HL-60 (cell line): ENCODE data around the gene RAB1B.

ENCODE experiments used
- CTCF ChIP-seq: IDR thresholded peaks from one replicate; pipeline ENCODE4 v1.5.1; 2011; ENCODE audit warnings: low read length, control low read depth, inconsistent platforms; ENCODE audit not compliant: insufficient read depth
- GABPA ChIP-seq: IDR thresholded peaks from 2 replicates; pipeline ENCODE4 v1.6.1; 2012; ENCODE audit warnings: low read depth
- POLR2AphosphoS5 ChIP-seq: IDR thresholded peaks from 2 replicates; pipeline ENCODE4 v1.6.1; 2012; ENCODE audit warnings: low read depth
- REST ChIP-seq: IDR thresholded peaks from 2 replicates; pipeline ENCODE4 v1.6.1; 2012; ENCODE audit warnings: low read depth; ENCODE audit not compliant: insufficient replicate concordance
- SPI1 ChIP-seq: IDR thresholded peaks from 2 replicates; pipeline ENCODE4 v1.6.1; 2012; ENCODE audit warnings: low read depth, mild to moderate bottlenecking, borderline replicate concordance

- no peak for TF ChIP-seq CTCF
- TF ChIP-seq POLR2AphosphoS5, result no peak
- no peak for TF ChIP-seq GABPA
- no peak for TF ChIP-seq REST
- TF ChIP-seq SPI1, result no peak
Observed at GRCh38 chr11:66275396-66275795, 7.0 kb downstream of the RAB1B start.
